Measurements from ENCODE around the gene IRF2BP2.

Gene IRF2BP2

GRCh38 chr1:234611847-234612351, 1.9 kb upstream of the IRF2BP2 start:
- DNase-seq = no peak

- peak; percentile 89 for DNase-seq
Observed at GRCh38 chr1:234611225-234611846, 1.4 kb upstream of the IRF2BP2 start.

- peak; percentile 94 for DNase-seq
Observed at GRCh38 chr1:234610666-234611224, 767 bp upstream of the IRF2BP2 start.

GRCh38 chr1:234609691-234610042, 311 bp downstream of the IRF2BP2 start:
- DNase-seq = no peak

GRCh38 chr1:234608911-234609690, 877 bp downstream of the IRF2BP2 start:
- DNase-seq = peak; percentile 63

GRCh38 chr1:234608025-234608910, 1.7 kb downstream of the IRF2BP2 start:
- DNase-seq = peak; percentile 95

- no peak for DNase-seq
Observed at GRCh38 chr1:234607109-234608024, 2.6 kb downstream of the IRF2BP2 start.

- no peak for DNase-seq
Observed at GRCh38 chr1:234606784-234607108, 3.2 kb downstream of the IRF2BP2 start.

GRCh38 chr1:234605983-234606783, 3.8 kb downstream of the IRF2BP2 start:
- peak; percentile 52 for DNase-seq

GRCh38 chr1:234605399-234605982, 4.5 kb downstream of the IRF2BP2 start:
- DNase-seq = no peak

- peak; percentile 33 for DNase-seq
Observed at GRCh38 chr1:234604495-234605398, 5.2 kb downstream of the IRF2BP2 start.

- no peak for DNase-seq
Observed at GRCh38 chr1:234603221-234604204, 6.5 kb downstream of the IRF2BP2 start.

- peak; percentile 59 for DNase-seq
Observed at GRCh38 chr1:234602334-234603220, 7.4 kb downstream of the IRF2BP2 start.

GRCh38 chr1:234601301-234602017, 8.5 kb downstream of the IRF2BP2 start:
- DNase-seq = peak; percentile 68

GRCh38 chr1:234600418-234601281, 9.3 kb downstream of the IRF2BP2 start:
- peak; percentile 47 for DNase-seq
